Activated naive CD4-positive, alpha-beta T cell treated with anti-CD3 and anti-CD28 coated beads, Interleukin-2, amount 50 U/mL, for 72 hours (primary cell): Measurements from ENCODE around the gene ACAP2. TPM values are rescaled to one million over a fixed set of nuclear protein-coding genes. Genes with fewer than 3 reads are reported as not detected.

Experiments used
- ATAC-seq, 2 donors: fragments of 150-1000 bp; cut with Tn5 transposase; 2 replicates each; pipeline ENCODE4 v1.10.0; 2021; ENCODE audit warnings: mild to moderate bottlenecking in 2 of 2, moderate library complexity in 2 of 2
- DNase-seq, 2 donors: peaks; one replicate each; pipeline ENCODE4 v3.0.0; 2021 to 2022; ENCODE audit warnings: low spot score in 2 of 2
- H3K27ac Mint-ChIP-seq, 2 donors: one replicate each; pipeline ENCODE4 v1.8.0; 2022; ENCODE audit warnings: mild to moderate bottlenecking in 2 of 2, mixed read lengths in 2 of 2
- H3K36me3 Mint-ChIP-seq, 2 donors: one replicate each; pipeline ENCODE4 v1.8.0; 2022; ENCODE audit warnings: mixed read lengths in 2 of 2
- H3K9me3 Mint-ChIP-seq, 2 donors: one replicate each; pipeline ENCODE4 v1.8.0; 2022; ENCODE audit warnings: mixed read lengths in 2 of 2
- total RNA-seq, 2 donors: library from RNA; stranded (reverse); gene quantifications; one replicate each; pipeline ENCODE4 v1.2.3, GENCODE V29; 2022

Gene ACAP2
- total RNA-seq, 2 donors from 2014 or later, result 46.3 to 75.8 TPM

- DNase-seq, result no peak
- H3K9me3 Mint-ChIP-seq, result no peaks in the 10 kb centered on the region
- peak; percentile 11 to 39 for ATAC-seq
- no peaks in the 10 kb centered on the region for H3K36me3 Mint-ChIP-seq
- no peak overlapping the region for H3K27ac Mint-ChIP-seq
Measured at GRCh38 chr3:195260280-195260905, 182.4 kb downstream of the ACAP2 start.

GRCh38 chr3:195259475-195260279, 183.1 kb downstream of the ACAP2 start:
- H3K9me3 Mint-ChIP-seq, result no peaks in the 10 kb centered on the region
- H3K36me3 Mint-ChIP-seq, result no peaks in the 10 kb centered on the region
- no peak overlapping the region for H3K27ac Mint-ChIP-seq
- ATAC-seq (peak; percentile 80 to 85), DNase-seq (peak; percentile 89 to 94)

DNA sequence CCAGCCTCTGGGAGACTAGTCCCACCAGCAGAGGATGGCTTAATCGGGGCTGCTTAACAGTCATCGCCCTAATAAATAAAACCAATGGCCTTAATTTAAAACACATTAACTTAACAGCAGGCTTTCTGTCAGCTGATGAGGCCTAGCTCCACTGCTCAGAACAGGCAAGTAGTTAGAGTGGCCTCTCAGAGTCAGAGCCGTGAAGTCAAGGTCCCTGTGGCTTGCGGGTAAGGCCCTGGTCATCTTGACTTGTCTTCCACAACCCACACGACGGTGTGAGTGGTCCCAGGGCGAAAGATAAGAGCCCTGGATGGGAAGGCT, 183.7 kb downstream of the ACAP2 start:
- no peak overlapping the region for H3K27ac Mint-ChIP-seq
- ATAC-seq (peak in 1 of 2 donors; percentile 17), DNase-seq (no peak)
- H3K36me3 Mint-ChIP-seq, result no peaks in the 10 kb centered on the region
- no peaks in the 10 kb centered on the region for H3K9me3 Mint-ChIP-seq

DNA sequence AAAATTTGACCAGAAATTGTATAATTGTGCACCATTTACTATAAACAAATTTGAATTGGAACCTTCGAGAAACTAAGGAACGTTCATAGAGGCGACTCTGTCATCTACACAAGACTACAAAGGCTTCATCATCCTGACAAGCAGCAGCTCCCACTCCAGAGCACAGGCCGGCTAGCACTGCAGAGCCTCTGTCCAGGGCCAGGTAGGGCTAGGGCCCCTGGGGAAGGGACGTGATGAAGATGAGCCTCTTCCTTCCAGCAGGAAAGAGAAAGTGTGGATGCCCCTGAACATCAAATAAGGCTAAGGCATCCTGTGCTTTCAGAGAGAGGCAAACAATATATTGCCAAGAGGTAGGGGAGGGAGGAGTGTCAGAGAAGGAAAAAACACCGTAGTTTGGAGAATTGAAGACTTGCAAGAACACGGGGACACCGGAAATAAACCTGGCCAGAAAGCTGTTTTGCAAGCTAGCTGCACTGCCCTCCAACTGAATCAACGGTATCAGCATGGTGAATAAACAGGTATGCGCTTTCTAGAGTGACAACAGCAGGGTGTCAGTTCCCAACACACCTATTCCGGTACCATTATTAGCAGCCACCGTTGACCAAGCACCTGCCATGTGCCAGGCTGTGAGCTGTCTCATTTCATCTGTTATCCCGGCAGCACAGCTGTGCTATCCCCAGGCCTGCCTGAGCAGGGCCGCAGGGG, 184.2 kb downstream of the ACAP2 start:
- no peak for DNase-seq
- Mint-ChIP-seq H3K27ac (no peak overlapping the region), H3K9me3 (no peaks in the 10 kb centered on the region), H3K36me3 (no peaks in the 10 kb centered on the region)
- no peak for ATAC-seq

- H3K36me3 Mint-ChIP-seq, result no peaks in the 10 kb centered on the region
- no peak for DNase-seq
- no peak for ATAC-seq
- H3K27ac Mint-ChIP-seq, result peak overlapping the region in 1 of 2 donors; percentile 29
- no peaks in the 10 kb centered on the region for H3K9me3 Mint-ChIP-seq
Measured at GRCh38 chr3:195257454-195258448, 185.1 kb downstream of the ACAP2 start.

- no peak overlapping the region for H3K27ac Mint-ChIP-seq
- H3K36me3 Mint-ChIP-seq, result no peaks in the 10 kb centered on the region
- H3K9me3 Mint-ChIP-seq, result no peaks in the 10 kb centered on the region
- ATAC-seq (no peak), DNase-seq (no peak)
Measured at GRCh38 chr3:195256639-195257453, 186.0 kb downstream of the ACAP2 start.

DNA sequence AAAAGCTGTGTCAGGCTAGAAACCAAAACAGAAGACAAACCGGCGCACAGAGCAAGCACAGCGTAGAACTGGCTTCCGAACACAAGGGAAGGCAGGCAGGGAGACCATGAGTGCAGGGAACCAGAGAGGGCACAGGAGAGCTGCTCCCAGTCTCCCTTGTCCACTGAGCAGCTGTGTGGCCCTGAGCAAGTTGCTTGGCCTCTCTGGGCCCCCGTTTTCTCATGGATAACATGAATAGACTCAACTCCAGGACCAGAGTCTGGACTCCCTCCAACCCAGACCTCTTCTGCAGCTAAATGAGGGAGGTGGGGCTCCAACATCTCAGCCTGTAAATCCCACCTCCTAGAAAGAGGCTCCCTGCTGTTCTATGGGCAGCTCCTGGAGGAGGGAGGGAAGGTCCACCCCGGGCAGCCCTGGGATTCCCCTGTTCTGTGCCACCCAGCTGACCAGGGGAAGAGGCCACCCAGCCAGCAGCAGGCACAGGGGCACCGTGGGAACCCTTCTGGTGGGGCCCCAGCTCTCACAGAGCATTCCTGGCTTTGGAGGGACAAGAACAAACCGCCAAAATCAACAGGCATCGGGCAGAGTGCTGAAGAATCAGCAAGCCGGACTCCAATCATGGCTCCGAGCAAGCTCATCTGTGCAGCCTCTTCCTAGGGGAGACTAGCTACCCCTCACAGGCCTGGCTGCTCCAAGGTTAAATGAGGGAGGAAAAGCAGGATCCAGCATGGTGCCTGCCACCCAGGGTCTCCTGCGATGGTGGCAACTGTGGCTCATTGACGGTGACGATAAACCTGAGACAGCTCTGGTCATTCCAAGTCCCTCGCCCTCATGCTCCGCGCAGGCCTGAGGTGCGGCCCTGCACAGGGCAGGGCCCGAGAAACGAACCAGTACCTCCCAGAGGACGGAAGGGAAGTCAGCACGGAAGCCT, 187.0 kb downstream of the ACAP2 start:
- H3K27ac Mint-ChIP-seq, result peak overlapping the region in 1 of 2 donors; percentile 74
- H3K36me3 Mint-ChIP-seq, result no peaks in the 10 kb centered on the region
- ATAC-seq (no peak), DNase-seq (no peak)
- H3K9me3 Mint-ChIP-seq, result no peaks in the 10 kb centered on the region

- no peaks in the 10 kb centered on the region for H3K9me3 Mint-ChIP-seq
- DNase-seq (no peak), ATAC-seq (no peak)
- peak overlapping the region in 1 of 2 donors; percentile 74 for H3K27ac Mint-ChIP-seq
- no peaks in the 10 kb centered on the region for H3K36me3 Mint-ChIP-seq
Measured at GRCh38 chr3:195255176-195255500, 187.7 kb downstream of the ACAP2 start.

DNA sequence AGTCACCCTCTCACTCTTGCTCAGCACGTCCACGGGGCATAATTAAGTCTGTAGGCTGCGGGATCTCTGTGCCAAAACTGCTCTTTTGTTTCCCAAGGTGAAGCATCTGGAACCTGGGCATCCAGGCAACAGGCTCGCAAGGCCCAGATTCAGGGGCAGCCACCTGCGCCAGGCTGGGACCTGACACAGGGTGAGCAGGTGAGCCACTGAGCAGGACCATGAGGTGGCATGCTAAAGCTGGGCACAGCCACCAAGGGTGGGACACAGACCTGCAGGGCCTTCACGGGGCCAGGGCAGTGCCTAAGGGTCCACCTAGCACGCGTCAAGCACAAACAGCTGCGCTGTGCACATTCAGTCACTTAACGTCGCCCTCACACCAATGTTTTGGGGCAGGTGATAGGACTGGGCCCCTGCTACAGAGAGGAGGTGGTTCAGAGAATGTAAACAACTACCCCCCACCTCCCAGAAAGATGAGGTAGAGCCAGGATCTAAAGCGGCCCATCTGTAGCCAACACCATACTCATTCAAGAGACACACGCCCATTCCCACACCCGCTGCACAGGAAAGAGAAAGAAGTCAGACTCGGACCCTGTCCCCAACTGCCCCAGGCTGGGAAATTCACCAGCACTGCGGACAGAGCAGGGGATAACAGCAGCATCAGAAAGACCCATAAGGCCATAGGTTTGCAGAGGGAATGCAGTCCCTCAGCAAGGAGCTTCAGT, 188.2 kb downstream of the ACAP2 start:
- DNase-seq (no peak), ATAC-seq (no peak)
- Mint-ChIP-seq H3K27ac (peak overlapping the region in 1 of 2 donors; percentile 50), H3K36me3 (no peaks in the 10 kb centered on the region), H3K9me3 (no peaks in the 10 kb centered on the region)

GRCh38 chr3:195253923-195254432, 188.8 kb downstream of the ACAP2 start:
- ATAC-seq (no peak), DNase-seq (no peak)
- H3K9me3 Mint-ChIP-seq, result no peaks in the 10 kb centered on the region
- no peaks in the 10 kb centered on the region for H3K36me3 Mint-ChIP-seq
- no peak overlapping the region for H3K27ac Mint-ChIP-seq

DNA sequence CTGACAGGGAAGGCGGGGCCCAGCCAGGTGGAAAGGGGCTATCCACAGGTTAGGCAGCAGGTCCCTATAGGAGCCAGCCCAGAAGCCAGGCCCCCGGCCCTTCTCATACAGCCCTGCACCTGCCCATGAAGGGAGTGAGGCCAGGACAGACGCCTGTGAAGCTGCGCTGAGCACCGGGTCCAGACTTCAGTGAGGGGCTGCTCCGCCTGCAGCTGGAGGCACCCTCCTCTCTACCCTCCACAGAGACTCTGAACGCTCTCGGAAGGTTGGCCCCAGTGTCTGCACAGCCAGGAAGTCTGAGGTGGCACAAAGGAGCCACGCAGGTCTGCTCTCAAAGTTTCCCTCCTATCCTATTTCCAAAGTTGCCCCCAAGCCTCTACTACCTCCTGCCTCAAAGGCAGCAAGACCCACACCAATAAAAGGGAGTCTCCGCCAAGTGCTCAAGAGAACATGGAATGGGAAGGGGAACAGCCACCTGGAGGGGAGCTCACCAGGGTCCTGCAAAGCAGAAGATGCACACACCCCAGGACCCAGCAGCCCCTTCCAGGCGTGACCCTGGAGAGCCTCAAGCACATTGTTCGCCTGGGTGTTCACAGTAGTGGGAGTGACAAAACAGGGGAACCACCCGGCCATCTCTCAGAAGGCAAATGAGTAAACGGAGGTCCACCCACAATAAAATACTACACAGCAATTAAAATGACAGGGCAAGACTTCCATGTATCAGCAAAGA, 191.3 kb downstream of the ACAP2 start:
- Mint-ChIP-seq H3K9me3 (no peaks in the 10 kb centered on the region), H3K27ac (no peak overlapping the region), H3K36me3 (no peaks in the 10 kb centered on the region)
- DNase-seq (no peak), ATAC-seq (peak; percentile 27 to 46)

DNA sequence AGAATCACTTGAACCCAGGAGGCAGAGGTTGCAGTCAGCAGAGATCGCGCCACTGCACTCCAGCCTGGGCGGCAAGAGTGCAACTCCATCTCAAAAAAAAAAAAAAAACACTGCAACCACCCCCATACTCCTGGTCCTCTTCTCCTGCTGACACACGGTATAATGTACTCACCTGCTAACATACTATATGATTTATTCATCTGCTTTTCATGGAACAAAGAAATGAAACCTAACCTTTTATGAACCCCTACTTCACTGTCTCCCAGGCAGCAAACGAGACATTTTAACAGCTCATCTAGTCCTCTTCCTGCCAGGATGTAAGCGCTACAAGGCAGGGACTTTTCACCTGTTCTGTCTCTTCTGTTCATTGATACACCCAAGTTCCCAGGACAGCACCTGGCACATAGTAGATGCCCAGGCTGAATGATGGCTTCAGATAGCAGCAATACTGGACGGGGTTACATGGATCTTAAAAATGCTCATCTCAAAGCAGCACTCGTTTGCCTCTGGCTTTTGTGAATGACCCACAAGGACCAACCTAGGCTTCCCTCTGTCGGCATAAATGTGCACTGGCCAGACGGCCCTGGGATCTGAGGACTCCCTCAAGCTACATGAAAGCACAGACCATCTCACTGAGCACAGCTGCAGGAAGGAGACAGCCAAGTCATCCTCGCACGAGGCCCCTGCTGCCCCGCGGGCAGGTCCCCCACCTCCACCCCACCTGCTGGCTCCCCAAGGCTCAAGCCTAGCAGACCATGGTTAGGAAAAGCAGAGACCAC, 192.2 kb downstream of the ACAP2 start:
- Mint-ChIP-seq H3K9me3 (no peaks in the 10 kb centered on the region), H3K36me3 (no peaks in the 10 kb centered on the region), H3K27ac (peak overlapping the region in 1 of 2 donors; percentile 58)
- peak; percentile 66 to 68 for ATAC-seq
- DNase-seq, result no peak

DNA sequence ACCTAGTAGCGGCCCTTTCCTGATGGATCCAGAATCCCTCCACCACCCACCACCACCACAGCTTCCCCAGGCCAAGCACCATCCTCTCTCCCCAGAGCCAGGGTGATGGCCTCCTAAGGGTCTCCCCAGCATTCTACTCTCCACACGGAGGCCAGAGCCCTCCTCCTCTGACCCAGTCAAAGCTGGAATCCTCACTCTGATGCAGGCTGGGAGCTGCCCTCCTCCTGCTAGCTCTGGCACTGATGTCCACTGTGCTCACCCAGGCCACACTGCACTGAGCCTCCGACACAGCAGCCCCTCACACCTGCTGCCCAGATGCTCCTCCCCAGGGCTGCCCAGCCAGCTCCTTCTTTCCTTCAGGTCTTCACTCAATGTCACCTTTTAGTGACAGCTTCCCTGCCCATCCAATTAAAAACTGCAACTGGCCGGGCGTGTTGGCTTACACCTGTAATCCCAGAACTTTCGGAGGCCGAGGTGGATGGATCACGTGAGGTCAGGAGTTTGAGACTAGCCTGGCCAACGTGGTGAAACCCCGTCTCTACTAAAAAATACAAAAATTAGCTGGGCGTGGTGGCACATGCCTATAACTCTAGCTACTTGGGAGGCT, 192.9 kb downstream of the ACAP2 start:
- H3K27ac Mint-ChIP-seq, result peak overlapping the region in 1 of 2 donors; percentile 58
- no peaks in the 10 kb centered on the region for H3K9me3 Mint-ChIP-seq
- ATAC-seq (no peak), DNase-seq (no peak)
- no peaks in the 10 kb centered on the region for H3K36me3 Mint-ChIP-seq
